Suprapubic skin (tissue), 3 donors: ENCODE measurements around the gene LMCD1.

ENCODE experiments used
- POLR2AphosphoS5 ChIP-seq, 3 donors: sonication (generic); formaldehyde crosslinking; IDR thresholded peaks; one replicate each; pipeline ENCODE4 v1.6.1; 2017; ENCODE audit warnings: antibody characterized with exemption in 3 of 3
- TF ChIP-seq, protein P1 (sequence below), 2 donors: fragments of 200-600 bp in 1 of 2; fragments of 450-650 bp in 1 of 2; sonication (generic) in 1 of 2; IDR thresholded peaks; one replicate each; pipeline ENCODE4 v1.5.1; 2016 to 2019; ENCODE audit warnings: antibody characterized with exemption in 2 of 2, mild to moderate bottlenecking in 1 of 2, moderate library complexity in 1 of 2

DNA sequence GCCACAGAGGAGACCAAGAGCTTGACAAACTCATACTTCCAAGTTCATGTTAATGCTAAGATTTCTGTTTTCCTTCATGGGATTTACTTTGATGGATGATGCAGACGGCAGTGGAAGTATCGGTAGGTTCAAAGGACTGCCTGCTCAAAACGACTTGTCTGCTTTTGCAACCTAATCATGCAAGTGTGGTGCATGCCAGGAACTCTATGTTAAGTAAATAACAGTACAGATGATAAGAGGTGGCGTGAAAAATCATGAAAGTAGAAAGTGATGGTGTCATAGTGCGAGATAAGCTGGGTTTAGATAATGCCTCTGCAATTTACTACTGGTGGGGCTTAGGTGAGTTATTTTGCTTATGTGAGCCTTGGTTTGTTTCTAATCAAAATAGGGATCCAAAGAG is 14.7 kb upstream of the LMCD1 start:
- TF ChIP-seq, protein P1, sequence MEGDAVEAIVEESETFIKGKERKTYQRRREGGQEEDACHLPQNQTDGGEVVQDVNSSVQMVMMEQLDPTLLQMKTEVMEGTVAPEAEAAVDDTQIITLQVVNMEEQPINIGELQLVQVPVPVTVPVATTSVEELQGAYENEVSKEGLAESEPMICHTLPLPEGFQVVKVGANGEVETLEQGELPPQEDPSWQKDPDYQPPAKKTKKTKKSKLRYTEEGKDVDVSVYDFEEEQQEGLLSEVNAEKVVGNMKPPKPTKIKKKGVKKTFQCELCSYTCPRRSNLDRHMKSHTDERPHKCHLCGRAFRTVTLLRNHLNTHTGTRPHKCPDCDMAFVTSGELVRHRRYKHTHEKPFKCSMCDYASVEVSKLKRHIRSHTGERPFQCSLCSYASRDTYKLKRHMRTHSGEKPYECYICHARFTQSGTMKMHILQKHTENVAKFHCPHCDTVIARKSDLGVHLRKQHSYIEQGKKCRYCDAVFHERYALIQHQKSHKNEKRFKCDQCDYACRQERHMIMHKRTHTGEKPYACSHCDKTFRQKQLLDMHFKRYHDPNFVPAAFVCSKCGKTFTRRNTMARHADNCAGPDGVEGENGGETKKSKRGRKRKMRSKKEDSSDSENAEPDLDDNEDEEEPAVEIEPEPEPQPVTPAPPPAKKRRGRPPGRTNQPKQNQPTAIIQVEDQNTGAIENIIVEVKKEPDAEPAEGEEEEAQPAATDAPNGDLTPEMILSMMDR (IDR thresholded peaks at IDR 0.05) = no peak
- TF ChIP-seq POLR2AphosphoS5 (IDR thresholded peaks at IDR 0.05) = no peak
